Measurements from ENCODE around the gene STIM1.

Gene STIM1

DNA sequence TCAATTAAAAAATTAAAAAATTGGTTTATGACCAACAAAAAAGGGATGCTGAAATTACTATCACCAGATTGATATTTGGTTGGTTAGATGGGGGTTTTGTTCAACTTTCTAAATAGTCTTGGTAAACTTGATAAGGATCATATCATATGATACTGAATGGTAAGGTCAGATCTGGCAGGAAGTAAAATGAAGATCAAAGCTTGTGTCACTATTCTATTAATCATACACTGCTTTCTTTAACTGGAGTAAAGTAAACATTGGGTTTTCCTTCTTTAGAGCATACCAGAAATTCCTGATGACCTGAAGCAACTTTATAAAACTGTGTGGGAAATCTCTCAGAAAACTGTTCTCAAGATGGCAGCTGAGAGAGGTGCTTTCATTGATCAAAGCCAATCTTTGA, 279.3 kb downstream of the STIM1 start:
- peak; percentile 66 for DNase-seq (ENCODE audit: low read depth)
- TF ChIP-seq, protein P1, sequence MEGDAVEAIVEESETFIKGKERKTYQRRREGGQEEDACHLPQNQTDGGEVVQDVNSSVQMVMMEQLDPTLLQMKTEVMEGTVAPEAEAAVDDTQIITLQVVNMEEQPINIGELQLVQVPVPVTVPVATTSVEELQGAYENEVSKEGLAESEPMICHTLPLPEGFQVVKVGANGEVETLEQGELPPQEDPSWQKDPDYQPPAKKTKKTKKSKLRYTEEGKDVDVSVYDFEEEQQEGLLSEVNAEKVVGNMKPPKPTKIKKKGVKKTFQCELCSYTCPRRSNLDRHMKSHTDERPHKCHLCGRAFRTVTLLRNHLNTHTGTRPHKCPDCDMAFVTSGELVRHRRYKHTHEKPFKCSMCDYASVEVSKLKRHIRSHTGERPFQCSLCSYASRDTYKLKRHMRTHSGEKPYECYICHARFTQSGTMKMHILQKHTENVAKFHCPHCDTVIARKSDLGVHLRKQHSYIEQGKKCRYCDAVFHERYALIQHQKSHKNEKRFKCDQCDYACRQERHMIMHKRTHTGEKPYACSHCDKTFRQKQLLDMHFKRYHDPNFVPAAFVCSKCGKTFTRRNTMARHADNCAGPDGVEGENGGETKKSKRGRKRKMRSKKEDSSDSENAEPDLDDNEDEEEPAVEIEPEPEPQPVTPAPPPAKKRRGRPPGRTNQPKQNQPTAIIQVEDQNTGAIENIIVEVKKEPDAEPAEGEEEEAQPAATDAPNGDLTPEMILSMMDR (conservative IDR thresholded peaks at IDR 0.05; ENCODE audit: low read depth, low read length) = no peak
- no peak overlapping the region for H3K4me3 ChIP-seq (ENCODE audit: low read depth, low read length)

DNA sequence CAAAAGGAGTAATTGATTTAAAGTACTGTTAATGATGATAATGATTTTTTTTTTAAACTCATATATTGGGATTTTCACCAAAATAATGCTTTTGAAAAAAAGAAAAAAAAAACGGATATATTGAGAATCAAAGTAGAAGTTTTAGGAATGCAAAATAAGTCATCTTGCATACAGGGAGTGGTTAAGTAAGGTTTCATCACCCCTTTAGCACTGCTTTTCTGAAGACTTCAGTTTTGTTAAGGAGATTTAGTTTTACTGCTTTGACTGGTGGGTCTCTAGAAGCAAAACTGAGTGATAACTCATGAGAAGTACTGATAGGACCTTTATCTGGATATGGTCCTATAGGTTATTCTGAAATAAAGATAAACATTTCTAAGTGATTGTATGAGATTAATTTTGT, 283.0 kb downstream of the STIM1 start:
- no peak overlapping the region for H3K4me3 ChIP-seq (ENCODE audit: low read depth, low read length)
- DNase-seq (ENCODE audit: low read depth) = no peak
- TF ChIP-seq, protein P1 (conservative IDR thresholded peaks at IDR 0.05; ENCODE audit: low read depth, low read length) = no peak

DNA sequence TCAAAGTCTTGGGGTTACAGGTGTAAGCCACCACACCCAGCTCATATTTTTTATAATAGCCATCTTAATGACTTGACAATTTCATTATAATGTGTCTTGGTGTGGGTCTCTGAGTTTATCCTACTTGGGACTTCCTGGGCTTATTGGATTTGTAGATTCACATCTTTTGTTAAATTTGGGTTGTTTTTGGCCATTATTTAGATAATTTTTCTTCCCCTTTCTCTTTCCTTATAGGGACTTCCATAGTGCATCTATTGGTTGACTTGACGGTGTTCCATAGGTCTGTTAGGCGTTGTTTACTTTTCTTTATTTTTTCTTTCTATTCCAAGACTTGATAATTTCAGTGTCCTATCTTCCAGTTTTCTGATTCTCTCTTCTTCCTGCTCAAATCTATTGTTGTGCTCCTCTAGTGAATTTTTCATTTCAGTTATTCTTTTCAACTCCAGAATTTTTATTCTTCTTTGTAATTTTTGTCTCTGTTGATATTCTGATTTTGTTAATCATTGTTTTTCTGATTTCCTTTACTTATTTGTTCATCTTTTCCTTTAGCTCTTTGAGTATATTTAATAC, 284.7 kb downstream of the STIM1 start:
- no peak overlapping the region for H3K4me3 ChIP-seq (ENCODE audit: low read depth, low read length)
- no peak for DNase-seq (ENCODE audit: low read depth)
- TF ChIP-seq, protein P1 (conservative IDR thresholded peaks at IDR 0.05; ENCODE audit: low read depth, low read length) = no peak
